ENCODE results near the gene PCDH1. TPM values are rescaled to one million over a fixed set of nuclear protein-coding genes. Genes with fewer than 3 reads are reported as not detected.

PCDH1 gene
- total and polyA plus RNA-seq, 2 of the 8 experiments (the other 6 are each of a cell fraction or from before 2014, with no cell fraction given) = 101 to 102 TPM

DNA sequence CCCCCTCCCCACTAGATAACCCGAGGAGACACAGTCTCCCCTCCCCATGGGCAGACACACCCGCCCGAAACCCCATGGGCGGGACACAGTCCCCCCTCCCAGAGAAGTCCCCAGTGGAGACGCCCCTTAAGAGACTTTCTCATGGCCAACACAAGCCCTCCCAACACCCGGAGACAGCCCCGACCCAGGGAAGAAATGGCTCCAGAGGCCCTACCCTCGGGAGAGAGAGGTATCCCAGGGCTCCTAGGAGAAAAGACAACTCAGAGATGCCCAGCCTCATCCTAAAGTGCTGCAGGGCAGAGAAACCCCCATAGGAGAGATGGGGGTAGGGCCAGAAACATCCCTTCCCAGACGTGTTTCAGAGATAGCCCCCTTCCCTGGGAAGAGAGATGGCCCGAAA lies 27.4 kb downstream of the PCDH1 start (continued):
- TF ChIP-seq, protein P1, sequence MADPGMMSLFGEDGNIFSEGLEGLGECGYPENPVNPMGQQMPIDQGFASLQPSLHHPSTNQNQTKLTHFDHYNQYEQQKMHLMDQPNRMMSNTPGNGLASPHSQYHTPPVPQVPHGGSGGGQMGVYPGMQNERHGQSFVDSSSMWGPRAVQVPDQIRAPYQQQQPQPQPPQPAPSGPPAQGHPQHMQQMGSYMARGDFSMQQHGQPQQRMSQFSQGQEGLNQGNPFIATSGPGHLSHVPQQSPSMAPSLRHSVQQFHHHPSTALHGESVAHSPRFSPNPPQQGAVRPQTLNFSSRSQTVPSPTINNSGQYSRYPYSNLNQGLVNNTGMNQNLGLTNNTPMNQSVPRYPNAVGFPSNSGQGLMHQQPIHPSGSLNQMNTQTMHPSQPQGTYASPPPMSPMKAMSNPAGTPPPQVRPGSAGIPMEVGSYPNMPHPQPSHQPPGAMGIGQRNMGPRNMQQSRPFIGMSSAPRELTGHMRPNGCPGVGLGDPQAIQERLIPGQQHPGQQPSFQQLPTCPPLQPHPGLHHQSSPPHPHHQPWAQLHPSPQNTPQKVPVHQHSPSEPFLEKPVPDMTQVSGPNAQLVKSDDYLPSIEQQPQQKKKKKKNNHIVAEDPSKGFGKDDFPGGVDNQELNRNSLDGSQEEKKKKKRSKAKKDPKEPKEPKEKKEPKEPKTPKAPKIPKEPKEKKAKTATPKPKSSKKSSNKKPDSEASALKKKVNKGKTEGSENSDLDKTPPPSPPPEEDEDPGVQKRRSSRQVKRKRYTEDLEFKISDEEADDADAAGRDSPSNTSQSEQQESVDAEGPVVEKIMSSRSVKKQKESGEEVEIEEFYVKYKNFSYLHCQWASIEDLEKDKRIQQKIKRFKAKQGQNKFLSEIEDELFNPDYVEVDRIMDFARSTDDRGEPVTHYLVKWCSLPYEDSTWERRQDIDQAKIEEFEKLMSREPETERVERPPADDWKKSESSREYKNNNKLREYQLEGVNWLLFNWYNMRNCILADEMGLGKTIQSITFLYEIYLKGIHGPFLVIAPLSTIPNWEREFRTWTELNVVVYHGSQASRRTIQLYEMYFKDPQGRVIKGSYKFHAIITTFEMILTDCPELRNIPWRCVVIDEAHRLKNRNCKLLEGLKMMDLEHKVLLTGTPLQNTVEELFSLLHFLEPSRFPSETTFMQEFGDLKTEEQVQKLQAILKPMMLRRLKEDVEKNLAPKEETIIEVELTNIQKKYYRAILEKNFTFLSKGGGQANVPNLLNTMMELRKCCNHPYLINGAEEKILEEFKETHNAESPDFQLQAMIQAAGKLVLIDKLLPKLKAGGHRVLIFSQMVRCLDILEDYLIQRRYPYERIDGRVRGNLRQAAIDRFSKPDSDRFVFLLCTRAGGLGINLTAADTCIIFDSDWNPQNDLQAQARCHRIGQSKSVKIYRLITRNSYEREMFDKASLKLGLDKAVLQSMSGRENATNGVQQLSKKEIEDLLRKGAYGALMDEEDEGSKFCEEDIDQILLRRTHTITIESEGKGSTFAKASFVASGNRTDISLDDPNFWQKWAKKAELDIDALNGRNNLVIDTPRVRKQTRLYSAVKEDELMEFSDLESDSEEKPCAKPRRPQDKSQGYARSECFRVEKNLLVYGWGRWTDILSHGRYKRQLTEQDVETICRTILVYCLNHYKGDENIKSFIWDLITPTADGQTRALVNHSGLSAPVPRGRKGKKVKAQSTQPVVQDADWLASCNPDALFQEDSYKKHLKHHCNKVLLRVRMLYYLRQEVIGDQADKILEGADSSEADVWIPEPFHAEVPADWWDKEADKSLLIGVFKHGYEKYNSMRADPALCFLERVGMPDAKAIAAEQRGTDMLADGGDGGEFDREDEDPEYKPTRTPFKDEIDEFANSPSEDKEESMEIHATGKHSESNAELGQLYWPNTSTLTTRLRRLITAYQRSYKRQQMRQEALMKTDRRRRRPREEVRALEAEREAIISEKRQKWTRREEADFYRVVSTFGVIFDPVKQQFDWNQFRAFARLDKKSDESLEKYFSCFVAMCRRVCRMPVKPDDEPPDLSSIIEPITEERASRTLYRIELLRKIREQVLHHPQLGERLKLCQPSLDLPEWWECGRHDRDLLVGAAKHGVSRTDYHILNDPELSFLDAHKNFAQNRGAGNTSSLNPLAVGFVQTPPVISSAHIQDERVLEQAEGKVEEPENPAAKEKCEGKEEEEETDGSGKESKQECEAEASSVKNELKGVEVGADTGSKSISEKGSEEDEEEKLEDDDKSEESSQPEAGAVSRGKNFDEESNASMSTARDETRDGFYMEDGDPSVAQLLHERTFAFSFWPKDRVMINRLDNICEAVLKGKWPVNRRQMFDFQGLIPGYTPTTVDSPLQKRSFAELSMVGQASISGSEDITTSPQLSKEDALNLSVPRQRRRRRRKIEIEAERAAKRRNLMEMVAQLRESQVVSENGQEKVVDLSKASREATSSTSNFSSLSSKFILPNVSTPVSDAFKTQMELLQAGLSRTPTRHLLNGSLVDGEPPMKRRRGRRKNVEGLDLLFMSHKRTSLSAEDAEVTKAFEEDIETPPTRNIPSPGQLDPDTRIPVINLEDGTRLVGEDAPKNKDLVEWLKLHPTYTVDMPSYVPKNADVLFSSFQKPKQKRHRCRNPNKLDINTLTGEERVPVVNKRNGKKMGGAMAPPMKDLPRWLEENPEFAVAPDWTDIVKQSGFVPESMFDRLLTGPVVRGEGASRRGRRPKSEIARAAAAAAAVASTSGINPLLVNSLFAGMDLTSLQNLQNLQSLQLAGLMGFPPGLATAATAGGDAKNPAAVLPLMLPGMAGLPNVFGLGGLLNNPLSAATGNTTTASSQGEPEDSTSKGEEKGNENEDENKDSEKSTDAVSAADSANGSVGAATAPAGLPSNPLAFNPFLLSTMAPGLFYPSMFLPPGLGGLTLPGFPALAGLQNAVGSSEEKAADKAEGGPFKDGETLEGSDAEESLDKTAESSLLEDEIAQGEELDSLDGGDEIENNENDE (IDR thresholded peaks at IDR 0.05; ENCODE audit: insufficient replicate concordance, low read length) = no peak
- TF ChIP-seq SP2 (IDR thresholded peaks at IDR 0.05; ENCODE audit: low read length) = no peak
- TF ChIP-seq SP1 (IDR thresholded peaks at IDR 0.05; ENCODE audit: low read depth, low read length) = 0 out of 2 replicates have a peak, but pooled peaks have one; percentile 5
- no peak for TF ChIP-seq JUN (IDR thresholded peaks at IDR 0.05; ENCODE audit: low read depth, low read length)
- TF ChIP-seq PHF8 (conservative IDR thresholded peaks at IDR 0.05; ENCODE audit: low read depth, low read length) = no peak
- TF ChIP-seq, protein P2, sequence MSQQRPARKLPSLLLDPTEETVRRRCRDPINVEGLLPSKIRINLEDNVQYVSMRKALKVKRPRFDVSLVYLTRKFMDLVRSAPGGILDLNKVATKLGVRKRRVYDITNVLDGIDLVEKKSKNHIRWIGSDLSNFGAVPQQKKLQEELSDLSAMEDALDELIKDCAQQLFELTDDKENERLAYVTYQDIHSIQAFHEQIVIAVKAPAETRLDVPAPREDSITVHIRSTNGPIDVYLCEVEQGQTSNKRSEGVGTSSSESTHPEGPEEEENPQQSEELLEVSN (IDR thresholded peaks at IDR 0.05) = no peak

Measured in H1 (cell line).